ENCODE data around the gene IFFO2. TPM values are rescaled to one million over a fixed set of nuclear protein-coding genes. Genes with fewer than 3 reads are reported as not detected.
A peak's percentile ranks its signal among the peaks of the same experiment; 100 is the strongest.

Gene IFFO2
- total RNA-seq, result 10 to 100 TPM in 1 of 2 donors, 1 to 10 TPM in 1; 2.3 to 14.0 TPM

DNA sequence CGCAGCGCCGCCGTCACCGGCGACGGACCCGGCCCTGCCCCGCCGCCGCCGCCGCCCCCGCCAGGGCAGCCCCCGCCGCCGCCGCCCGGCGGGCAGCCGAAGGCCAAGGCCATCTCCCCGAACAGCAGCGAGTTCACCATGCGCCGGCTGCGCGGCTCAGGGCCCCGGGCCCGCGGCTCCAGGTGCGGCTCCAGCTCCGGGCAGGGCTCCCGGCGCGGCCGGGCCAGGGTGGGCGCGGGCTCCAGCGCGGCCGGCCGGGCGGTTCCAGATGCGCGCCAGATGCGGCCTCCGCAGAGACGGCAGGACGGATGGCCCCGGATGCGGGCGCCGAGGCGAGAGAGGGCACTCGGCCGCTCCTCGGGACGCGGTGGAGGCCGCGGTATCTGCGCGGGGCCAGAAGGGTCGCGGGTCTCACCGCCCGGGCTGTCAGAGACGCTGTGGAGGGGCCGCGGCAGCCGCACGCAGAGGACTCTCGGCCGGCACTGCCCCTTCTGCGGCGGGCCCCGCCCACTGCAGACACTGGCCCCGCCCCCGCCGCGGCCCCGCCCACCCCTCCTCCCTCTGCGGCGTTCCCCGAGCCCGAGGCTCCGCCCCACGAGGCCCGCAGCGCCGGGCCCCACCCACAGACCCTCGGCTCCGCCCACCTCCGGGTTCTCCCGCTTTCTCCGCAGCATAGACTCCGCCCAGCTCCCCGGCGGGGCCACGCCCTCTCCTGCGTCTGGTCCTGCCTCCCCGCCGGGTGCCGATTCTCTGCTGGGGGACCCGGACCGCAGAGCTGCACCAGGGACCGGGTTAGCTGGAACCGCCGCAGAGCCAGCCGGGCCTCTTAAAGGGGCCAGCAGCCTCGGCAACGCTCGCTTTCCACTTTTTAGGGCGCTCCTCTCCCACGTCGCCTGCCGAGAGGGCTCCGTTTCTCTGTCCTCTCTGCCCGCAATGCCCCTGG, at the start of gene IFFO2:
IFFO2 (minus strand) TSS at position 484 of the 943 bp plus-strand sequence; CDS start at position 140, 344 bp downstream.
- peak; percentile 95 for DNase-seq (ENCODE audit: low spot score)
- Histone ChIP-seq H3K36me3 (no peaks in the 10 kb centered on the region), H3K4me1 (peaks cover 0 to 38% of the 10 kb centered on the region in 2 donors), H3K27me3 (no peaks in the 10 kb centered on the region), H3K4me3 (peak within 1 kb of the TSS; percentile 75 to 88), H3K27ac (peak within 1 kb of the TSS; percentile 70 to 76), H3K9me3 (no peaks in the 10 kb centered on the region)
- TF ChIP-seq, protein P1, sequence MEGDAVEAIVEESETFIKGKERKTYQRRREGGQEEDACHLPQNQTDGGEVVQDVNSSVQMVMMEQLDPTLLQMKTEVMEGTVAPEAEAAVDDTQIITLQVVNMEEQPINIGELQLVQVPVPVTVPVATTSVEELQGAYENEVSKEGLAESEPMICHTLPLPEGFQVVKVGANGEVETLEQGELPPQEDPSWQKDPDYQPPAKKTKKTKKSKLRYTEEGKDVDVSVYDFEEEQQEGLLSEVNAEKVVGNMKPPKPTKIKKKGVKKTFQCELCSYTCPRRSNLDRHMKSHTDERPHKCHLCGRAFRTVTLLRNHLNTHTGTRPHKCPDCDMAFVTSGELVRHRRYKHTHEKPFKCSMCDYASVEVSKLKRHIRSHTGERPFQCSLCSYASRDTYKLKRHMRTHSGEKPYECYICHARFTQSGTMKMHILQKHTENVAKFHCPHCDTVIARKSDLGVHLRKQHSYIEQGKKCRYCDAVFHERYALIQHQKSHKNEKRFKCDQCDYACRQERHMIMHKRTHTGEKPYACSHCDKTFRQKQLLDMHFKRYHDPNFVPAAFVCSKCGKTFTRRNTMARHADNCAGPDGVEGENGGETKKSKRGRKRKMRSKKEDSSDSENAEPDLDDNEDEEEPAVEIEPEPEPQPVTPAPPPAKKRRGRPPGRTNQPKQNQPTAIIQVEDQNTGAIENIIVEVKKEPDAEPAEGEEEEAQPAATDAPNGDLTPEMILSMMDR (IDR thresholded peaks at IDR 0.05), result no peak

DNA sequence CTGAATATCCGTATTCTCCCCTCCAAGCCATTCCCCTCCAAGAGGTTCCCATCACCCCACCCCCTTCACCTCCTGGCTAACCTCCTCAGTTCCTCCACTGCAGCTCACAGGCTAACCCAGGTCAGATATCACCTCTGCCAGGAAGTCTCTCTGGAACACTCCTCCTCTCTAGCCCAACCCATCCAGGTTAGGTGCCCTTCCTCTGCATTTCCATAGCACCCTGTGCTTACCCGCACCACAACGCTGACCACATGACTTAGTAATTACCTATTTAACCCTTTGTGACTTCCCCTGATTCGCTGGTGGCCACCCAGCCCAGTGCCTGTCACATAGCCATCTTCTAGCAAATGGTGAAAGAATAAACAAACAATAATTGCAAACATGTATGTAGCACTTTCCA, 49.5 kb upstream of the IFFO2 start:
- no peaks in the 10 kb centered on the region for H3K27me3 ChIP-seq
- TF ChIP-seq, protein P1 (IDR thresholded peaks at IDR 0.05), result no peak
- H3K4me1 ChIP-seq, result peaks cover 0 to 7% of the 10 kb centered on the region in 2 donors
- no peak for DNase-seq (ENCODE audit: low spot score)
- H3K27ac ChIP-seq, result no peak overlapping the region
- H3K9me3 ChIP-seq, result peaks cover 0 to 12% of the 10 kb centered on the region in 2 donors
- H3K4me3 ChIP-seq, result no peak overlapping the region
- H3K36me3 ChIP-seq, result no peaks in the 10 kb centered on the region

DNA sequence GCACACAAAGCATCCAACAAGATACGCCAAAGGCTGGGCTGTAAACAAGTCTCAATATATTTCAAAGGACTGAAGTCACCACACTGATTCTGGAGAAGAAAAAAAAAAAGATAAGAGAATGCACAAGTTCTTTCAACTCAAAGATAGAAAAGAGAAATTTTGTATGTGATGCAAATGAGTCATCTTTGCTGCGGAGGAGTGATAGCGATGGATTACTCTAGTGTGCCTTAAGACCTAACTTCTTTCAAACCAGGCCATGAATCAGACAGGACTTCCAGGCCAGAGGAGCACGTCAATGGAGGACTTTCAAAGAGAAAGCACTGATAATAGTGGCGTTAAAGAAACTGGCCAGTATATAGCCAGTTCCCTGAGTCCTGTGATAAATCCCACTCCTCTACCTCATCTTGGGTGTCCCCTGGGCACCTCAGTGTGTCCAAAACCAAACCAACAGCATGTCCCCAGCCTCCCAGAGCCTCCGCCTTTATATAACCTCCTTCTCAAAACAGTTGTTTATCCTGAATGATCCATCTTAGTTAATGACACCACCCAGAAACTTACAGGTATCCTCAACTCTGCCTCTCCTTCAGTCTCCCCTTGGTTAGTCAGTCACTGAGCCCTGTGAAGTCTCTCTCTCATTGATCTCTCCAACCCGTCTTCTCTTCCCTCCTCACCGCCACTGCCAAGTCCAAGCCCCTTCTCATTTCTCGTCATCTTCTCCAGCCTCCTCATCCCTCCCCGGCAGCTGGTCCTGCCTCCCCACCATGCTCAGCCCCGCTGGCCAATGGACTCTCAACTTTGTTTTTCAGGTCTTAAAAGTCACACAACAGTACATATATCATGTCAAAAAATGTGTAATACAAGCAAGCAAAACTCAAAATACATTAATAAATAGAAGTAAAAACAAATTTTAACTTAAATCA, 47.2 kb upstream of the IFFO2 start:
- Histone ChIP-seq H3K27ac (no peak overlapping the region), H3K4me1 (no peaks in the 10 kb centered on the region), H3K4me3 (no peak overlapping the region), H3K9me3 (peaks cover 0 to 21% of the 10 kb centered on the region in 2 donors), H3K27me3 (no peaks in the 10 kb centered on the region), H3K36me3 (no peaks in the 10 kb centered on the region)
- TF ChIP-seq, protein P1 (IDR thresholded peaks at IDR 0.05), result no peak
- no peak for DNase-seq (ENCODE audit: low spot score)

DNA sequence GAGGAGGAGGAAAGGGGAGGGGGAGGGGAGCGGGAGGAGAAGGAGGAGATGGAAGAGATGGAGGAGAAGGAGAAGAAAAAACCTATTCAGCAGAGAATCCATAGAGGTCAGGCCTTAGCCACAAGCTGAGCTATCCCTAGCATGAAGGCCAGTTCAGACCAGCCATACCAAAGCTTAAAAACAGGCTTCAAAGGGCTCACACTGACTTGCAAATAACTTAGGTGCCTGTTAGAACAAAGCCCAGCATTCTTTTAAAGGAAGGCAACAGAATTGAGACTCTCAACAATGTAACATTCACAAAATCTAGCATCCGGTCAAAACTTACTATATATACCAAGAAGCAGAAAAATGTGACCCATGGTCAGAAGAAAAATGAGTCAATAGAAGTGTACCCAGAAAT, 43.6 kb upstream of the IFFO2 start:
- H3K27ac ChIP-seq, result no peak overlapping the region
- no peaks in the 10 kb centered on the region for H3K4me1 ChIP-seq
- TF ChIP-seq, protein P1 (IDR thresholded peaks at IDR 0.05), result no peak
- H3K4me3 ChIP-seq, result no peak overlapping the region
- H3K36me3 ChIP-seq, result no peaks in the 10 kb centered on the region
- H3K9me3 ChIP-seq, result peaks cover 0 to 21% of the 10 kb centered on the region in 2 donors
- no peak for DNase-seq (ENCODE audit: low spot score)
- H3K27me3 ChIP-seq, result no peaks in the 10 kb centered on the region

DNA sequence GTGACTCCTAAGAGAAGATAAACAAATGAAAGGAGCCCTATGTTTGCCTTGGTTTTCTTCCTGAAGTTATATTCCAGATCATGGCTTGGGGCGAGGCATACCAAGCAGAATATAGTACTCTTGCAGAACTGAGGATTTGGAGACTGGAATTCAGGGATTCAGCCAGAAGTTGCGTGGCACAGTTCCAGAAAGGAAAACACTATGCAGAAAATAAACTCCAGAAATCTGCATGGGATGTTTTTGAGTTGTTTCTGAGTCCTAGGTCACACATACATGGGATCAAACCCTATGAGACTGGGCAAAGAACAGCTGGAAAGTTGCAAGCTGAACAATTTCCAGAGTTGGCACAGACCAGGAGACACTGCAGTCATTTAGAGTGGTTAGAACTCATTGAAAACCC, 42.9 kb upstream of the IFFO2 start:
- no peak overlapping the region for H3K27ac ChIP-seq
- TF ChIP-seq, protein P1 (IDR thresholded peaks at IDR 0.05), result no peak
- no peaks in the 10 kb centered on the region for H3K27me3 ChIP-seq

More for the DNA sequence above, 42.9 kb upstream of the IFFO2 start:
- peaks cover 0 to 21% of the 10 kb centered on the region in 2 donors for H3K9me3 ChIP-seq
- no peaks in the 10 kb centered on the region for H3K4me1 ChIP-seq
- DNase-seq (ENCODE audit: low spot score), result no peak
- no peak overlapping the region for H3K4me3 ChIP-seq
- H3K36me3 ChIP-seq, result no peaks in the 10 kb centered on the region

All from right atrium auricular region (tissue), 2 donors.